OCI-LY7 (cell line): ENCODE measurements around the gene SLC22A8.

Experiments used
- CTCF ChIP-seq: fragments of 200-600 bp; sonication (generic); conservative IDR thresholded peaks from 2 replicates; pipeline ENCODE4 v1.5.1; 2014; ENCODE audit warnings: mild to moderate bottlenecking, antibody characterized with exemption, low read length, moderate library complexity, mixed read lengths
- EZH2phosphoT487 ChIP-seq: fragments of 200-600 bp; sonication (generic); IDR thresholded peaks from 2 replicates; pipeline ENCODE4 v1.6.1; 2018; ENCODE audit warnings: low read depth, borderline replicate concordance, mild to moderate bottlenecking, mixed run types, antibody characterized with exemption, low read length, moderate library complexity, mixed read lengths

- TF ChIP-seq CTCF (no peak), EZH2phosphoT487 (no peak)
Observed at GRCh38 chr11:63042596-63042995, 27.0 kb upstream of the SLC22A8 start.
